Activated CD8-positive, alpha-beta memory T cell treated with anti-CD3 and anti-CD28 coated beads, Interleukin-2, amount 10 ng/mL, durations not matched to agents 7 days and 5 days (primary cell): ENCODE measurements around the gene RNF5. TPM values are rescaled to one million over a fixed set of nuclear protein-coding genes. Genes with fewer than 3 reads are reported as not detected.

Experiments used
- ATAC-seq: fragments of 150-1000 bp; cut with Tn5 transposase; one replicate; pipeline ENCODE4 v1.10.0; 2021; ENCODE audit warnings: moderate library complexity
- CTCF ChIA-PET: fragments of 350-600 bp; sonication (Branson Sonifier 250); formaldehyde crosslinking; loops from one replicate; lab custom pipeline; 2021; ENCODE audit warnings: antibody characterized with exemption; lab: Charles Lee
- DNase-seq: peaks from one replicate; pipeline ENCODE4 v3.0.0-alpha.2; 2020
- H3K27ac Mint-ChIP-seq: one replicate; pipeline ENCODE4 v1.8.0; 2021; ENCODE audit warnings: mild to moderate bottlenecking, mixed read lengths
- H3K27me3 Mint-ChIP-seq: one replicate; pipeline ENCODE4 v1.8.0; 2021; ENCODE audit warnings: mixed read lengths
- H3K36me3 Mint-ChIP-seq: one replicate; pipeline ENCODE4 v1.8.0; 2021; ENCODE audit warnings: mild to moderate bottlenecking, mixed read lengths
- H3K4me1 Mint-ChIP-seq: one replicate; pipeline ENCODE4 v1.8.0; 2021; ENCODE audit warnings: mixed read lengths
- H3K4me3 Mint-ChIP-seq: one replicate; pipeline ENCODE4 v1.8.0; 2021; ENCODE audit warnings: mild to moderate bottlenecking, moderate library complexity, mixed read lengths
- H3K9me3 Mint-ChIP-seq: one replicate; pipeline ENCODE4 v1.8.0; 2022; ENCODE audit warnings: low read depth, mixed read lengths
- total RNA-seq, 2 experiments: library from RNA; stranded (reverse); gene quantifications; one replicate each; pipeline ENCODE4 v1.2.3, GENCODE V29; 2021

The RNF5 gene
- total RNA-seq, 2 experiments from 2014 or later, result 41.0 to 51.9 TPM

DNA sequence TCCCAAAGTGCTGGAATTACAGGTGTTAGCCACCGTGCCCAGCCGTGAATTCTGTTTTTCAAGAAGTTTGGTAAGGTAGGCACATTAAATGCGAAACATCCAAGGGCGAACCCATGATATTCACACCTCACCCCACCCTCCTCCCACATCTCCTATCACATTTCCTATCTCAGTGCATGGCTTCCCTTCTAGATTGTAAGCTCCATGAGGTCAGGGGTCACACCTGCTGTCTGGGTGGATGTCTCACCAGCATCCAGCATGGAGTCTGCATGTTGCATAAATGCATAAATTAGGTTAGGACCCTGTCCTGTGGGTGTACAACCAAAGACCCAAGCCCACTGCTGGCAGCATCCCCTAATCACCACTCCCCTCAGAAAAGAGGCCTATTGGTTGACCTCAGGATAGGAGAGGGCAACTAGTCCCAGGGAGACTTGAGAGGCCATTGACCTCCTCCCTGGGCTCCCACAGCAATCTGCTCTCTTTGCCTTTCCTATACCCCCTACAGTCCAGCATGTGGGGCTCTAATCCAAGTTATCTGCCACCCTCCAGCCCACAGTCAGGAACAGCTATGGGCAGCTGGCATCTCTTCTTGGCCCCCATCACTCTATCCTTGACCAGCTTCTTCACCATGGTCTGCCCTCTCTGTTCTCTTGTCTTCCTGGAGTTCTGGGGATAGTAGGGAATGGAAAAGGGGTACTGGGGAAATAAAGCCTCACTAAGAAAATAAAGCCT, 30.6 kb upstream of the RNF5 start:
- Mint-ChIP-seq H3K4me3 (no peak overlapping the region), H3K4me1 (peaks cover 14% of the 10 kb centered on the region), H3K27me3 (peaks cover 56% of the 10 kb centered on the region), H3K36me3 (no peaks in the 10 kb centered on the region), H3K27ac (no peak overlapping the region), H3K9me3 (no peaks in the 10 kb centered on the region)
- DNase-seq (no peak), ATAC-seq (no peak)
- CTCF ChIA-PET, result interaction anchor here (0.7 to 1.4 kb wide), 2 partner anchors 16 to 239 kb away, joined by 3 to 4 read pairs; partner anchors contain the start of gene EGFL8

DNA sequence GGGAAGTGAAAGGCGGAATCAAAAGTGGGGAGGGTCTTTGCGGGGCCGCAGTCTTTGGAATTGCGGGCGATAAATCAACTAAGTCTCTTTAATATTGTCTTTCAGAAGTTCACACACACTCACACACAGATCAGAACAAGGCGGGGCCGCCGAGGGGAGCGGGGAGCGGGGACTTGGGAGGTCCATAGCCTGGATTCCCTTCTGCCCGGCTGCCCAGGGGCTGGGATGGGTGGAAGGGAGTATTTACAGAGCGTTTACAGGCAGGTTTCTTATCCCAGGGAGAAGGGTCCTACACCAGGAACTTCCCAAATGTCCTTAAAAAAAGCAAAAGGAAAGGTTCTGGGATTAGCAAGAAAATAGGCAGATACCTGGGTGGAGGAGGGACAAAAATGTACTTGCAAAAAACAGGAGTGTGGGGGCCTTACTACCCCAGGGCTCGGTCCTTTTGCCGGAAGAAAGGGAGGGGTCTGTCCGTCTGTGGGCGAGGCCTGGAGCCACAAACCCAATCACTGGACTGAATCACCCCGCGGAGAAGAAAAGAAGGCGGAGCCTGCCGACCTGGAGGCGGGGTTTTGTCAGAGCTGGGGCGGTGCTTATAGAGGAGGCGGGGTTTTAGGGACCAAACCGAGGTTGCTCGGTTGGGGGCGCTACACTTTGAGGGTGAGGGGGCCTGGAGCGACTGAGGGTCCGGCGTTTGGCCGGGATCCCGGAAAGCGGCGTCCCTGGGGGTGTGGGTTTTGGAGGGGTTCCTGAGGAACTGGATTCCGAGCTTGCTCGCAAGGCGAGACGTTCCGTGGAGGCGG, 29.7 kb upstream of the RNF5 start:
- peaks cover 17% of the 10 kb centered on the region for H3K4me1 Mint-ChIP-seq
- H3K36me3 Mint-ChIP-seq, result no peaks in the 10 kb centered on the region
- ATAC-seq (peak; percentile 77), DNase-seq (peak; percentile 74)
- peak overlapping the region; percentile 61 for H3K4me3 Mint-ChIP-seq
- peak overlapping the region; percentile 53 for H3K27ac Mint-ChIP-seq
- peaks cover 63% of the 10 kb centered on the region for H3K27me3 Mint-ChIP-seq
- CTCF ChIA-PET, result interaction anchor here (0.7 to 1.4 kb wide), 3 partner anchors 16 to 240 kb away, joined by 3 to 4 read pairs (median 3); partner anchors contain the start of genes ATF6B and EGFL8
- H3K9me3 Mint-ChIP-seq, result no peaks in the 10 kb centered on the region

DNA sequence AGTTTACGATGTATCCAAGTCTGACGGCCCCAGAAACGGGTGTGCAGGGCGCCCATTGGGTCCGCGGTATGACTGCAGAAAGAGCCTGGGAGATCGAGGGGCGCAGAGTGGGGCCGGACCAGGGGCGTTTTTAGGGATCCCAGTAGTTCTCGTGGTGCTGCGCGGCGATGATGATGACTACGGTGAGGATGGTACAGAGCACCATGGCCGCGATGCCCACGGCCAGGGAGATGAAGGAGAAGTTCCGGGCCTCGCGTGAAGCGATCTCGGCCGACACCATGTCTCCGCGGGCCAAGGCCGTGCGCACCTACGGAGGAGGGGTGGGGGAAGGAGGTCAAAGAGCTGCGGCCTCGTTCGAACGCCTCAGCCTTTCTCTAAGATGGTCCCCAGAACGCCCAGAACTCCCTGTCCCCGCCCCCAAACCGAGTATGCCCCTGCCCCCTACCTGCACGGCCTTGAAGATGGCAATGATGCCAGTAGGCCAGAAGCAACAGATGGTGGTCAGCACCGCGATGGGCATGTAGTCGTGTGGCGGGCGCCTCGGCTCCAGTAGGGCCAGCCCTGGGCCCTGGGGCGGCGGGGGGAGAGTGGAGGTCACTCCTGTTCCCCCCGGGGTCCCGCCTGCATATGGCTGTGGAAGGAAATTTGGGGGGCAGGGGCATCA, 29.0 kb upstream of the RNF5 start:
- H3K9me3 Mint-ChIP-seq, result no peaks in the 10 kb centered on the region
- peaks cover 19% of the 10 kb centered on the region for H3K4me1 Mint-ChIP-seq
- no peak for DNase-seq
- peak overlapping the region; percentile 53 for H3K27ac Mint-ChIP-seq
- peaks cover 63% of the 10 kb centered on the region for H3K27me3 Mint-ChIP-seq
- peak; percentile 5 for ATAC-seq
- CTCF ChIA-PET, result interaction anchor here (0.8 kb wide), 1 partner anchor 21 kb away, joined by 3 read pairs; the partner anchor contains the start of gene ATF6B
- H3K36me3 Mint-ChIP-seq, result no peaks in the 10 kb centered on the region
- H3K4me3 Mint-ChIP-seq, result peak overlapping the region; percentile 61

DNA sequence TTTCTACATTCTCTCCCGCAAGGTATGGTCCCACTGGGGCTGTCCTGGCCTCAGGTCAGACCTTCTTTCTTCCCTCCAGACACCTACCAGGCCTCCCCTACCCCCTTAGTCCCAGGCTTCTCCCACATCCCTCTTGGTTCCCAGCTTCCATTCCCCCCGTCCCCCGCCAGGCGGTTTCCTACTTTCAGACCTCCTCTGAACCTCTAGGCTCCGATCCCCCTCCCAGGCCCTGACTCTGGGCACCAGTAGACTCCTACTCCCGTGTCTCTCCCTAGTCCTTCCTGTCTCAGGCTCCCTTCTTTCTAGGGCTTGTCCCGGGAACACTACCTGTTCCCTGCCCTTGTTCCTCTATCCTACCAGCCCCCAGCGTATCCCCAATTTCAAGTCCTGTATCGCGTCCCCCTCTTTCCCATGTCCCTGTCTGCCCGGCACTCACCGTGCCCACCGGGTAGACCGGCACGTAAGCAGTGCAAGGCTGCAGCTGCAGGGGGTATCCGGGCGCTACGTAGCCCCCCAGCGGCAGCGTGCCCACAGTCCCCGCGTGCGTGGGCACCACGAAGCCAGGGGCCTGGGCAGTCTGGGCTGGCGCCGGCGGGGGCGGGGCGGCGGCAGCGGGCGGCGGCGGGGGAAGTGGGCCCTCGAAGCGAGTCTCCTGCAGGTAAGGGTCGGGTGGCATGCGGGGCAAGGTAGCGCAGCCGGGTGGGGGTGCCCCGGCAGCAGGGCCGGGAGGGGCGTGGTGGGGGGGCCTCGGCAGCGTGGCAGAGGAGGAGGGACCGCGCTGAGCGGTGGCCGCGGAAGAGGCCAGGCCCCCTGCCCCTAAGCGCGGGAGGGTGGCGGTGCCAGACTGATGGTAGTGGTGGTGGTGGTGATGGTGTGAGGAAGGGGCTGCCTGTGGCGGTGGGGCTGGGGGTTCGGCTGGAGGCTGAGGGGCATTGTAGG, 28.0 kb upstream of the RNF5 start:
- Mint-ChIP-seq H3K27ac (no peak overlapping the region), H3K9me3 (no peaks in the 10 kb centered on the region), H3K4me3 (no peak overlapping the region), H3K4me1 (peaks cover 25% of the 10 kb centered on the region), H3K36me3 (no peaks in the 10 kb centered on the region), H3K27me3 (peaks cover 63% of the 10 kb centered on the region)
- CTCF ChIA-PET, result interaction anchor here (1.4 kb wide), 1 partner anchor 27 kb away, joined by 3 read pairs; no protein-coding TSS in a partner anchor
- ATAC-seq (no peak), DNase-seq (no peak)

DNA sequence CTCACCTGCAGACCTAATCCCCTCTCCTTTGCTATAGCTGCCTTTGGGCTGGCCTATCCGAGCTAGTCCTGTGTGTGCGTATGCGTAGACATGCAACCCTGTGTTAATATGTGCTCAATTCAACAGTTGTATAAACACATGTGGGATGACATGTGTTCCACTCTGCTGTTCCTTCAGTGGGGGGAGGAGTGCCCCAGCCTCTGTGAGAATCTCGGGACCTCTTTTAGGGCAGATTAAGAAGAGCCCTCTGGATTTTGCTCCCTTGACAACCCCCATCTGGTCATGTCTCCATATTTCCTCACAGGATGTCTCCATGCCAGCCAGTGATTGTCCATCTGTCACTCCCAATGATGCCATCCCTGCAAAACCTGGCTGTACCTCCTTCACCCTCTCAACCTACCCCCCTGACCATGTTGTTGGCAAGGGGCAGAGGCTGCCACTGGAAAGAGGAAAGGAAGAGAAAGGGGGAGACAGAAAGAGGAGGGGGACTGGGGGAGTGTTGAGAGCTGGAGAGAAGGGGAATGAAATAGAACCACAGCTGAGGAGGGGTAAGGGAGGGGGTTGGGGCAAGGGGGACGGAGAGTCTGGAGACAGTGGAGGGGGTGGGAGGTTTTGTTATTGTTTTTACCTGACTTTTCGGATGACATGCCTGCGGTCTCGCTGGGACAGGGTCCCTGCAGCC, 26.9 kb upstream of the RNF5 start:
- Mint-ChIP-seq H3K4me1 (peaks cover 32% of the 10 kb centered on the region), H3K27me3 (peaks cover 57% of the 10 kb centered on the region), H3K9me3 (no peaks in the 10 kb centered on the region), H3K36me3 (peaks cover 1% of the 10 kb centered on the region), H3K27ac (no peak overlapping the region), H3K4me3 (no peak overlapping the region)
- CTCF ChIA-PET, result interaction anchor here (1.4 to 1.6 kb wide), 3 partner anchors 21 to 44 kb away, joined by 3 to 5 read pairs (median 3); no protein-coding TSS in a partner anchor
- DNase-seq, result no peak
- no peak for ATAC-seq

DNA sequence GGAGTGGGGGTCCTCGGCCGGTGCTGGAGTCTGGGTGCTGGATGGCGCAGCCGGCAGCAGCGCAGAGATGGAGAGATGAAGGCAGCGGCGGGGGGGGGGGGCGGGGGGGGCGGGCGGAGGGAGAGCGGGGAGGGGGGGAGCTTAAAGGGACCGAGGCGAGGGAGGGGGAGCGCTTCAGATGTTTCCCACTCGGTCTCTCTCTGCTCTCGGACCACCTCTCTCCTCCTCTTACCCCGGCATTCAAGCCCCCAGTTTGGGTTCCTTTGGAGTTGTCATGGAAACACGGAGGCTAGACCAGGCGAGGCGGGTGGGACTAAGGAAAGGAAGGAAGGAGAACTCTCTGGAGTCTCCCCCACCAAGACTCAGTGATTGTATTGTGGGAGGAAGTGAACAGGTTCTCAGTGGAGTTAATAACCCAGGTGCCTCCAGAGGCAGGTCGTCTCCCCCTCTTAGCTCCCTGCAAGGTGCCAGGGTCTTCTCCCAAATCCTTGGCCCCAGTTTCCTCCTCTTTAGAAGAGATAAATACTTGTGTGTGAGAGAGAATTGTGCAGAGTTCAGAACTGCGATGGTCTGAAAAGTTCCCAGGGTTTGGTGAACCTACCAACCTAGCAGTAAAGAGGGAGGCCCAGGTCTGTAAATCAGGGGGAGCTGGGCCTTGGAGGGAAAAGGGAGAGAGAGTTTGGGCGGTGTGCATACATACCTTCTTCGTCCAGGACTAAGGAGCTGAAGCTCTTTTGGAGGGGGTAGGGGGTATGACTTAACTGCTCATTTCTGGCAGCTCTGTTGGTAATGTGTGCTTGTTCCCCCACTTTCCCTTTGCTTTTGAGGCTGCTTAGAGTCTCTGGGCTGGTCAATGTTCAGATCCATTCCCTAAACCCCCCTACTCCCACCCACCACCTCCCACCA, 26.1 kb upstream of the RNF5 start, which contains the start of gene PRRT1:
TSS of gene PRRT1 (minus strand) at position 77 of the 906 bp plus-strand sequence. CDS start 112 bp downstream, outside the sequence.
- Mint-ChIP-seq H3K36me3 (peaks cover 1% of the 10 kb centered on the region), H3K27ac (no peak within 1 kb of the TSS), H3K4me3 (no peak within 1 kb of the TSS), H3K27me3 (peaks cover 50% of the 10 kb centered on the region), H3K4me1 (peaks cover 32% of the 10 kb centered on the region), H3K9me3 (no peaks in the 10 kb centered on the region)
- ATAC-seq (no peak), DNase-seq (no peak)
- CTCF ChIA-PET, result interaction anchor here (1.1 to 1.6 kb wide), 4 partner anchors 21 to 43 kb away, joined by 3 to 5 read pairs (median 3); no protein-coding TSS in a partner anchor

DNA sequence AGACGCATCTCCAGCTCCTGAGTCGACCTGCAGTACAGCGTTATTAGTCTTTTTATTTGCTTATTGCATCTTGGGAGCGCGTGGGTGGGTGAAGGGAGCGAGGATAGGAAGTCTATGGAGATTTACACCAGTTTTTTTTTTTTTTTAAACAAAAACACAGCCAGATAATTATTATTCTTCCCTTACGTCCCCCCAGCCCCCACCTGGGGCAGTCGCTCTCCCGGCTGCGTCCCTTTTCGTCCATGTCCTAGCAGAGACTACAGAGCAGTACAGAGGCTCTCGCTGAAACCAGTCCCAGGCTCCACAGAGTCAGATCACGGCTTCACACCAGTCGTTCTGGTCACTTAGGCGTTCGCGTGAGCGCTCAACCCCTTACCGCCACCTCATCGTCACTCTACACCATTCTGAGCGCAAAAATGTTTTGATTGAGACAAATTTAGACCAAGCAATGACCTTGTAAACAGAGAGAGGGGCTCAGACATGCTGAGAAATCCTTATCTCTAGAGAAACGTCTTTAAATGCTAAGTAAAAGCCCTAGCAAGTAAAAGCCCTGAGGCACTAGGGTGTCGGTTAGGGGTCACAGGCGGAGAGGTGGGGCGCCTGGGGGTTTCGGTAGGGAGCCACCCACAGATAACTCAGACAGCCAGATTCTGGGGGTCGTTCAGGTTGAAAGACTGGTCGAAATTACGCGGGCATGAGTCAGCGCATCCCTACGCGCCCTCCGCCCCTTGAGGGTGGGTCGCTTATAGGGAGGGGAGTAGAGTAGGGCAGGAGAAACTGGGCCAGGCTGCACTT, 25.2 kb upstream of the RNF5 start:
- no peak overlapping the region for H3K27ac Mint-ChIP-seq

DNA sequence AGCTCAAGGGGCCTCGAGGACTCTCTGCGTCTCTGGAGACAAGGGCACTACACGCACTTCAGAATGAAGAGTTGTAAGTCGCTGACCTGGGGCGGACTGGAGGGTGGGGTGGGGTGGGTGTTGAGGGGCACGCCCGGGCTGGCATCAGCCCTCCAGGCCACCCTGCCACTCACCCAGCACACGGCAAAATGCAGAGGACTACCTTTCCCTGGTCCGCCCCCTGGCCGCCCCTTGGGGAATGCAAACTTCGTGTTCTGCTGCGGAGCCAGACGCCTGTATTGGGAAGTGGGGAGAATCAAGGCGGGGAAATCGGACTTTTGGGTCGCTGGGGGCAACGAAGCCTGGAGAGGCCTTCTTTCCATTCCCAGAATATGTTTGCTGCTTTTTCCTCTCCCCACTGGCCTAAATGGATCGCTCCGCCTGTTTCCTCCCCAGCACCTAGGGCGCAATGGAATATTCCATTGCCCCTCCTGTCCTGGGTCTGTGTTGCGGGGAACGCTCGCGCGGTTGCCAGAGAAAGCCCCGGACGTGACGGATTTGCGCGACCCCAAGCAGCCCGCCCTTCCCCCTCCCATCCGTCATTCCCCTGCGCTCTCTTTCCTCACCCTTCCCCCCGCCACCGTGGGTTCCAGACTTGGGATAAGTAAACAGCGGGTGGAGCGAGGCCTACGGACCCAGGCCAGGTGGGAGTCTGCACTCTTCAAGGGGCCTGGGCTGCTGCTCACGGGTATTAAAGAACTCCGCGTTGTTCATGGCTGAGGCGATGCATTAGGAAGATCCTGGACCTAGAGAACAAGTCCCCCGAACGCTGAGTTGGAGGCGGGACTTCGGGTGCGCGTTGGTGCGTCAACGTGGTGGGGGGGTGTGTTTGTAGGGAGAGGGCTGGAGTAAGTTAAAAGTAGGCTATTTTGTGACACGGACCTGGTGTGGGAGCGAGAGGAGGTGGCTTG, 24.4 kb upstream of the RNF5 start, which contains the start of gene PPT2:
TSS of gene PPT2 (plus strand) at position 578 of the 950 bp plus-strand sequence. CDS start 454 bp downstream, outside the sequence.
- CTCF ChIA-PET, result interaction anchor here (0.9 to 1.3 kb wide), 7 partner anchors 10 to 106 kb away, joined by 3 to 10 read pairs (median 7); partner anchors contain the start of genes ATF6B, EGFL8 and FKBPL
- Mint-ChIP-seq H3K9me3 (no peaks in the 10 kb centered on the region), H3K4me1 (peaks cover 26% of the 10 kb centered on the region), H3K36me3 (peaks cover 9% of the 10 kb centered on the region), H3K4me3 (peak within 1 kb of the TSS; percentile 86), H3K27ac (peak within 1 kb of the TSS; percentile 83), H3K27me3 (peaks cover 33% of the 10 kb centered on the region)
- peak; percentile 67 for ATAC-seq
- DNase-seq, result peak; percentile 89

More for the DNA sequence above, 25.2 kb upstream of the RNF5 start:
- CTCF ChIA-PET, result interaction anchor here (1.1 to 1.6 kb wide), 3 partner anchors 21 to 42 kb away, joined by 3 to 5 read pairs (median 3); no protein-coding TSS in a partner anchor
- H3K9me3 Mint-ChIP-seq, result no peaks in the 10 kb centered on the region
- H3K27me3 Mint-ChIP-seq, result peaks cover 42% of the 10 kb centered on the region
- peak overlapping the region; percentile 86 for H3K4me3 Mint-ChIP-seq
- ATAC-seq (no peak), DNase-seq (no peak)
- peaks cover 29% of the 10 kb centered on the region for H3K4me1 Mint-ChIP-seq
- H3K36me3 Mint-ChIP-seq, result peaks cover 8% of the 10 kb centered on the region

DNA sequence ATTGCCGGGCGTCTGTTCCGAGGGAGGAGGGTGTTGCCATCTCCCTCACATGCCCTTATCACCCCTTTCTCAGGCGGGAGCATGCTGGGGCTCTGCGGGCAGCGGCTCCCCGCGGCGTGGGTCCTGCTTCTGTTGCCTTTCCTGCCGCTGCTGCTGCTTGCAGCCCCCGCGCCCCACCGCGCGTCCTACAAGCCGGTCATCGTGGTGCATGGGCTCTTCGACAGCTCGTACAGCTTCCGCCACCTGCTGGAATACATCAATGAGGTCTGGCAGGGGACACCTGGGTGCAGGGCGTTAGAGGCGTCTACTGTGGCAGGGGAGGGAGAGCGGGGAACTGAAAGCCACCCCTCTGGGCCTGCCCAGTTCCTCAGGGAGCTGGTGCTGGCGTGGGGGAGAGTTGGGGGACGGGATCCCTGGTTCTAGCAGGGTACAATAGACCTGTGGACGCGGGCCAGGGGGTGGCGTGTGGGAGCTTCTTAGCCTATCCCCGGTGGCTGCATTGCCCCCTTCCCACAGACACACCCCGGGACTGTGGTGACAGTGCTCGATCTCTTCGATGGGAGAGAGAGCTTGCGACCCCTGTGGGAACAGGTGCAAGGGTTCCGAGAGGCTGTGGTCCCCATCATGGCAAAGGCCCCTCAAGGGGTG, 23.6 kb upstream of the RNF5 start:
- Mint-ChIP-seq H3K4me3 (peak overlapping the region; percentile 86), H3K27ac (peak overlapping the region; percentile 83), H3K27me3 (peaks cover 28% of the 10 kb centered on the region), H3K4me1 (peaks cover 23% of the 10 kb centered on the region), H3K36me3 (peaks cover 9% of the 10 kb centered on the region), H3K9me3 (no peaks in the 10 kb centered on the region)
- CTCF ChIA-PET, result interaction anchor here (0.9 to 1.3 kb wide), 8 partner anchors 10 to 107 kb away, joined by 3 to 10 read pairs (median 7); partner anchors contain the start of genes ATF6B, EGFL8 and FKBPL
- DNase-seq (peak; percentile 84), ATAC-seq (peak; percentile 84)
